GM21390 (cell line): ENCODE measurements around the gene MRPL49.

ENCODE experiments used
- ATAC-seq: cut with Tn5 transposase; IDR thresholded peaks from one replicate; pipeline ENCODE4 v1.9.1; 2021; ENCODE audit not compliant: unreplicated experiment

The MRPL49 gene

DNA sequence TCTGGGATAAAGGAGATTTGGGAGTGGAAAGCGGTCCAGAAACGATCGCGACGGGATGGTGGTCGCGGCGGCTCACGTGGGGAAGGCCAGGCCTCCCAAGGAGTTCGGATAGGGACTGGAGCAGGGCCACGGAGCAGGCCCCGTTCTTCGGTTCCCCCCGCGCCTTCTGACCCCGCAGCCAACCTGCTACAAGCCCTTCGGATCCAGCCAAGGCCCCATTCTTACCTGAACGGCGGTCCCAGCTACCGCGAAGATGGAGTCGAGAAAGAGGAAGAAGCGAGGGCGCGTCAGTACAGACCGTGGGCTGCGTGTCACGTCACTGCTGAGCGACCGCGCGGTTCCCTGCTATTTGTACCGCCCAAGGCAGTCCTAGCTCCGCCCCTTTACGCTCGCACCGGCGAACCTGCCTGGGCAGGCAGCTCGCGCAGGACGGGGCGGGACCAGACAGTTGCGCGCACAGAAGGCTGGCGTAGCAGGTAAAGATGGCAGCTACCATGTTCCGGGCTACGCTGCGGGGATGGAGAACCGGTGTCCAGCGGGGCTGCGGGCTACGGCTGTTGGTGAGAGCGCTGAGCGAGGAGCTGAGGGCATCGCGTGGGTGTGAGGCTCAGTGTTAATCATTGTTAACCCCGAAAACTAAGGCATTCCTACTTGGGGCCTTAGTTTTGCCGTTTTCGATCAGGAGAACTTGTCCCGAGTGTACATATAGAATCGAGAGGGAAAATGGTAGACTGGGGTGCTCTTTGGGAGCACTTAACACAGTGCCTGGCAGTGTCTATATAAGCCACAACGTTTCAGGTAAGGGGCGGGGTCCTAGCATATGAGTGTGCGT is at the start of gene MRPL49, which contains the start of gene FAU:
Gene MRPL49, plus strand, starts transcription at position 457 of the 832 bp plus-strand sequence. Its CDS starts 26 bp downstream, at position 483.
Gene FAU, minus strand, starts transcription at position 270 of the 832 bp plus-strand sequence. CDS start 321 bp downstream, outside the sequence.
- peak; percentile 65 for ATAC-seq

DNA sequence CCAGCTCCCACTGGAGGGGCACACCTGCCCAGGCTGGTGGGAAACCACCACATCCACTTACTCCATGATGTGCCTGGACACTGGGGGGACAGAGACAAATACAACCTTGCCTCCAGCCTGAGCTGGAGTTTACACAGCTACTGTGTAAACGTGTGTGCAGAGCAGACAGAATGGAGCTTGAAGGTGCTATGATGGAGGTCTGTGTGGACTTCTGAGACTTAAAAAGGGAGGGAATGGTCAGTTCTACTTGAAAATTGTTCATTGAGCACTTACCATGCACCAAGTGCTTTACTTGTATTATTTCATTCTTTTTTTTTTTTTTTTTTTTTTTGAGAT is 49.5 kb upstream of the MRPL49 start:
- ATAC-seq = no peak

DNA sequence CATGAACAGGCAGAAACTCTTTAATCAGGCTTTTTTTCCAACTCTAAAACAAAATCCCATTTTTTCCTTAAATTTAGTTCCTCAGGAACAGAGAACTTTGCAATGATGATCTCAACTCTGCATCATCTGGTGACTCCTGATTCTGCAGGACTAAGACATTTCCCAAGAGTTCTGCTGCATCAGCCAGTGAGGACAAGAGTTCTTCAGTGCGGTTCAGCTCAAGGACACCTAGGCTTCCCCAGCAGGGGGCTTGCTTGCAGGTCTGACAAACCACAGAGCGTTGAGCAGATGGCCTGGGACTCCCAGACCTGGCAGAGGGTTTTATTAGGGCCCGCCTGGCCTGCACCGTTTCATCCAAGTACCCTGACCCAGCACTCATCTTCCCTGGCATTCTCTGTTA is 44.7 kb upstream of the MRPL49 start:
- ATAC-seq = no peak

DNA sequence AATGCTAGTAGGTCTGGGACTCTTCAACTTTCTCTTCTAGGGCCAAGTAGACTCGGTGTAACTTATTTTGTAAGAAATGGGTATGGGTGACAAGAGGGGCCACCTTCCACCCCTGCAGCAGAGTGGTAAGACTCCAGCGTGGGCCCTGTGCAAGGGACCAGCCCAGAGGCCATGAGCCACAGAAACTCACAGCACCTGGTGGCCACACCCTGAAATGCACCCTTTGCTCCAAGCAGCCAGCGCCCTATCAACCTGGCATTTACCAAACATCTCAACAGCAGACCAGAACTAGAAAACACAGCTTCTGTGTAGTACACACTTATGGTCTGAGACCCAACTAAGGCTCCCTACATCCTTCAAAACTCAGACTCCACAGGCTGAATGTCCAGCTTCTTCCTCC is 44.0 kb upstream of the MRPL49 start:
- ATAC-seq = no peak

DNA sequence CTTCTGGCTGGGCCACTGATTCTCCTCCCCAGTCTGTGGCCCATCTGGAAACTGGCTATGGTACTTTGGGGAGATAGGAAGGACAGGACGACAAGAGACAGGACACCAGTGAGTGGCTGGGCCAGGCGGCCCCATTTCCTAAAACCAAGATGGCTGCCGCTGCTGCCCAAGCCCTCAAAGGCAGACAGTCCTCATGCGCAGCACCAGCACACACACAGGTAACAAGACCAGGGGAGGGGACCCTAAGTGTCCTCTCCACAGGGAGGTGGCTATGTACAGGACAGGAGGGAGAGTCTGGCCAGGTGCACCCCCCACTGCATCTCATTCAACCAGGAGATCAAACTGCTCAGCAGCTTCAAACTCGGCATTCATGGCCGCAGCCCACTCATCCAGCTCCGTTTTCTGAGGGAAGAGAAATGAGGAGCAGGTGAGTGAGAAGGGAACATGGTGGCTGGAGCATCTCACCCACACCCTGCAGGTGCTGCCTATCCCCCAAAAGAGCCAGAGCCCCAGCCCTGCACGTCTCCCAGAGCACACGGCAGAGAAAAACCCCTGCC is 43.3 kb upstream of the MRPL49 start:
- no peak for ATAC-seq

DNA sequence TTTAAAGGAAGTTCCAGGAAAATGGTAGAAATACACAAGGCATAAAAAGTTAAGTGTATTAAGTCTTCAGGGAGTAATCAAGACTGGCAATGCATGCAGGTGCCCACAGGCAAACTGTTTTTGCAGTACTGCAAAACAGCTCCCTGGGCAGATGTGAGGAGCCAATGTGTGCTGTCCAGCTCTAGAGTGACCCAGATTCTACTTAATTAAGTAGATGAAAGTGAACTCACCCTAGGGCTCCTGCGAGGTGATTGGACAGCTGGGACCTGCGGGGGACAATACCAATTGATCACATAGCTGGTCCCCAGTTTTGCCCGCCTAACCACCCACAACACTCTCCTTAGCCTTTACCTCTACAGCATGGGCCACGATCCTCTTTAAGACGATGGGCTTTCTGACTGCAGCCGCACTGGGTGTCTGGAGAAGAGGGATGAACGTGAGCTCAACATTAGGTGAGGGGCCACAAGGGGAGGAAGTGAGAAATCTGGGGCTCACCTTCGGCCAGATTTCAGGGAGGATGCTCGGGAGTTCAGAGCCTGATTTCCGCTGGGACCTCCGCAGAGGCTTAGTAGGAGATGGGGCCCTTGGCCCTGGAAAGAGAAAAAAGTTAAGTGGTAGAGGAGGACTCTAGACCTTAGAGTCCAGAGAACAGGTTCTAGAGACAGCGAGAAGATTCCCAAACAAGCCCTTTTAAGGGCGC is 38.8 kb upstream of the MRPL49 start:
- ATAC-seq = no peak

DNA sequence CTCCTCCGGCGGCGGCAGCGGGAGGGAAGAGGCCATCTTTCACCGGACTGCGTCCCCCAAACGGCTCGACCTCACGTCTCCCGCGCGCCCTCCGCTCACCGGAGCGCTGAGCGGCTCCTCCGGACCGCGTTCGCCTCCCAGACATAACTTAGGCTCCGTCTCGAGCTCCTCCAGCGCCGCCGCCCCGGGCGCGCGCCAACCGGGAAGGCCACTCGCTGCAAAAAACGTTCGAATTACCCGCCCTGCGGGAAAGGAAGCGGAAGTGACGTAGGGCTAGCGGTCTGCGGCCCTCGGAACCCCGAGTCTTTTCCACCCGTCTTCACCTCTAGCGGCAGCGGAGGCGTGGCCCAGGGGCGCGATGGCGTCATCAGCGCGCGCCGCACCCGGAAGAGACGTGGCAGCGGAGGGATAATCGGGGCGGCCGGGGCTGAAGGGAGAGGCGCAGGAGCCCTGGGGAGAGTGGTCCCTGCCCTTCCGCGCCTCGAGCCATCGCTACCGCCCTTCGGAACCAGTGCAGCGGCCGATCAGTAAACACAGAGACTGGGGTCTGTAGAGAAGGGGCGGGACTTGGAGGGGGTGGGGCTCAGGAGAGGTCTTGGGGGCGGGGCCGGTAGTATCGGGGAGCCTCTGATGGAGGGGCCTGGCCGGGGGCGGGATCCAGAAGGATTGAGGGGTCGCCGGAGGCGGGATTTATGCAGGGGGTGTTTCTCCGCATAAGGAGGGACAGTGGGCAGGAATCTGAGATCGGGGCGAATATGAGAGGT is 38.1 kb upstream of the MRPL49 start, which contains the start of the genes CDCA5 and ZFPL1:
Gene CDCA5, minus strand, starts transcription at position 207 of the 764 bp plus-strand sequence. Its CDS starts 62 bp downstream, at position 145.
Gene ZFPL1, plus strand, starts transcription at position 389 of the 764 bp plus-strand sequence. CDS start 477 bp downstream, outside the sequence.
- peak; percentile 67 for ATAC-seq

DNA sequence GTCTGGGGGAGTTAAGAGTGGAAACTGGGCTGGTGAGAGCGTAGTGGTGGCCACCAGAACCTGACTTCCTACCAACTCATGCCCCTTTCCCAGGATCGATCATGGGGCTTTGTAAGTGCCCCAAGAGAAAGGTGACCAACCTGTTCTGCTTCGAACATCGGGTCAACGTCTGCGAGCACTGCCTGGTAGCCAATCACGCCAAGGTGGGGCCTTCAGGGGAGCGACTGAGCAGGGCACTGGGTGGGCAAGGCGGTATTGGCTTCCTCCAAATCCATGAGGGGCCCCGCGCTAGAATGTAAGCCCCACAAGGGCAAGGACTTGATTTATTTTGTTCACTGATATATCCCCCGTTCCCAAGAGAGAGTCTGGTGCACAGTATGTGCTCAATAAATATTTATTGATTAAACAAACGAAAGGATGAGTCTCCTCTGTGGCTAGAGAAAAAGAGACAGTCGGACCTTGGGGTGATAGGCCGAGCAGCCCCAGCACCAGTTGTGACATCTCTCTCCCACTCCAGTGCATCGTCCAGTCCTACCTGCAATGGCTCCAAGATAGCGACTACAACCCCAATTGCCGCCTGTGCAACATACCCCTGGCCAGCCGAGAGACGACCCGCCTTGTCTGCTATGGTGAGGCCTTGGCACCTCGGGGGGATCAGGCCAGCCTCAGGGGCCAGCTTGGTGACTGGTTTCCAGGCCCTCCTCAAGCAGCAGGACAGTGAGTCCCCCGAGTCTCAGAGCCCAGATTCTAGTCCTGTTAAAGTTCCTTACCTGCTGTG is 37.3 kb upstream of the MRPL49 start:
- no peak for ATAC-seq

DNA sequence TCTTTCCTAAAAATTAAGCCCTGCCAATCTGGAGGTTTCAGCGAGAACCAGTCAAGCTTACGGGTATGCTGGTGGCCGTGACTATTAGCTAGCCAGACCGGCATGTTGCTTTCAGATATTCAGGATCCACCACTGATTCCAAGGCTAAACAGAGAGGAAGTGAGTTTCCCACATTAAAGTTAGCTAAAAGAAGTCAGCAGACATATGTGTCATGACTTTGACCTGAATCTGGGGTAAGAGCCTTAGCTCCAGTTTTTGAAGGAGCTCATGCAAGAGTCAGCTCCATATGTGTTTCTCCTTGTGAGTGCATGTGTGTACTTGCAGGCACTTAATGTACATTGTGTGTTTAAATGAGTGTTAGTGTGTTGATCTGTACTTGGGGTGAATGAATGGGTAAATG is 36.7 kb upstream of the MRPL49 start:
- ATAC-seq = no peak

DNA sequence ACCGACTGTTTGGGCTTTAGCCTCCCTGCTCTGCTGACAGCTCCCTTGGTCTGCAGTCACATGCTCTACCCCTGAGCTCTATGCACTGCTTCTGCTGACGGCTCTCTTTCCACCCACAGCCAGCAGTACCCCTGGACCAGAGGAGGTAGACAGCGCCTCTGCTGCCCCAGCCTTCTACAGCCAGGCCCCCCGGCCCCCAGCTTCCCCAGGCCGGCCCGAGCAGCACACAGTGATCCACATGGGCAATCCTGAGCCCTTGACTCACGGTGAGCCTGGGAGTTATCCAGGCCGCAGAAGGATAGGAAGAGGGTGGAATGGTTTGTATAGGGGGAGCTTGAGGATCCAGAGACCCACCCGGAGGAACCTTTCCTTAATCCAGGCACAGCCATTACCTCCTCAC is 35.3 kb upstream of the MRPL49 start:
- ATAC-seq = no peak

DNA sequence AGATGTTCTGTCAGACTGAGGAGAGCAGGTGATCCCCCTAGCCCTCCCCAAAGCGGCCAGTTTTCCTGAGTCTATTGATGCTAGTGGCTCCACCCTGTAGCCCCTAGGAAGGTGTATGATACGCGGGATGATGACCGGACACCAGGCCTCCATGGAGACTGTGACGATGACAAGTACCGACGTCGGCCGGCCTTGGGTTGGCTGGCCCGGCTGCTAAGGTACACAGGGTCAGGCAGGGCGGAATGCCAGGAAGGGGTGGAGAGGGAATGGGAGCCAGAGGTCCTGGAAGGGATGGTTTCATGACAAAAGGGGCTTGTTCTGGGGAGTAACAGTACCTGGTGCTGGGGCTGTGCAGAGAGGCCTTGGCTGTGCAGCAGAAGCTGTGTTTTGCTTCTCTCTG is 34.9 kb upstream of the MRPL49 start:
- no peak for ATAC-seq

DNA sequence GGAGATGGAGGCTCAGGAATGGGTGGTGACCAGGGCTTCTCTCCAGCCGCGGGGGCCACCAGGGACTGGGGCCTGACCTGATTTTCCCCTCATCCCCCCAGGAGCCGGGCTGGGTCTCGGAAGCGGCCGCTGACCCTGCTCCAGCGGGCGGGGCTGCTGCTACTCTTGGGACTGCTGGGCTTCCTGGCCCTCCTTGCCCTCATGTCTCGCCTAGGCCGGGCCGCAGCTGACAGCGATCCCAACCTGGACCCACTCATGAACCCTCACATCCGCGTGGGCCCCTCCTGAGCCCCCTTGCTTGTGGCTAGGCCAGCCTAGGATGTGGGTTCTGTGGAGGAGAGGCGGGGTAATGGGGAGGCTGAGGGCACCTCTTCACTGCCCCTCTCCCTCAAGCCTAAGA is 34.3 kb upstream of the MRPL49 start:
- no peak for ATAC-seq

DNA sequence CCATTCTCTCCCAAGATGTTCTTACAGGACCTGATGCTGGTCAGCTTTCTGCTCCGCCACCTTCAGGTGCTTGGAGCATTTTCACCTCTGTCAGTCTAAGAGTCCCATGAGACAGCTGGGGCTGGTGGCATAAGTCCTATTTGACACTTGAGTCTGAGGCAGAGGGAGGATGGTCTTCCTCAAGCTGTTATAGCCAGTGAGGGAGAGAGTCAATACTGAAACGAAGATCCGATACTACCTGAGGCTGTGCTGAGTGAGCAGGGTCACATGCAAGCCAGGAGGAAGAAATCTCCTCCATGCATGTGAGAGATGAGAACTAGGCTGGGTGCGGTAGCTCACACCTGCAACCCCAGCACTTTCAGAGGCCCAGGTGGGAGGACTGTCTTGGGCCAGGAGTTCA is 32.5 kb upstream of the MRPL49 start:
- ATAC-seq = no peak

DNA sequence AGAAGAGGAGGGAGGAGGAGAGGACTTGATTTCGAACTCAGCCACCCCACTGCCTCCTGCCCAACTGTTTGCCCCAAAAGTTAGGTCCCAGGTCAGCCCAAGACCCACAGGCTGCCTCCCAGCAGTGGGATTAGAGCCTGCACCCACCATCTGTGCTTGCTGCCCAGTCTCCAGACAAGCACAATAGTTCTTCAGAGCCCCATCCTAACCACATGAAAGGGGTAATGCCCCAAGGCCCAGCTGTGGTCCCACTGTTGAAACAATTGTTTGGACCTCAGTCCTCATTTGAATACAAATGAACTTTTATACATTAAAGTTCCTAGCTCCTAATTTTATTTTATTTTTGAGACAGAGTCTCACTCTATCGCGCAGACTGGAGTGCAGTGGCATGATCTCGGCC is 31.5 kb upstream of the MRPL49 start:
- no peak for ATAC-seq

DNA sequence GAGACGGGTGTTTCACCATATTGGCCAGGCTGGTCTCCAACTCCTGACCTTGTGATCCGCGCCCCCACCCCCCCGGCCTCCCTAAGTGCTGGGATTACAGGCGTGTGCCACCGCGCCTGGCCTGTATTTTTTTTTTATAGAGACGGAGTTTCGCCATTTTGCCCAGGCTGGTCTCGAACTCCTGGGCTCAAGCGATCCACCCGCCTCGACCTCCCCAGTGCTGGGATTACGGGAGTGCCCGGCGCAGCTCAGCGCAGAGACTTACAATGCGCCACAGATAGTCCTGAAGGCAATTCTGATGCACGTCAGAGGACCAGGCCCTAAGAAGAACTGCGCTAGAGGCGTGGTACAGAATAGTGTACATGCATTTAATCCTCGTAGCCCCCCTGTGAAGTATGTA is 26.7 kb upstream of the MRPL49 start:
- ATAC-seq = no peak

DNA sequence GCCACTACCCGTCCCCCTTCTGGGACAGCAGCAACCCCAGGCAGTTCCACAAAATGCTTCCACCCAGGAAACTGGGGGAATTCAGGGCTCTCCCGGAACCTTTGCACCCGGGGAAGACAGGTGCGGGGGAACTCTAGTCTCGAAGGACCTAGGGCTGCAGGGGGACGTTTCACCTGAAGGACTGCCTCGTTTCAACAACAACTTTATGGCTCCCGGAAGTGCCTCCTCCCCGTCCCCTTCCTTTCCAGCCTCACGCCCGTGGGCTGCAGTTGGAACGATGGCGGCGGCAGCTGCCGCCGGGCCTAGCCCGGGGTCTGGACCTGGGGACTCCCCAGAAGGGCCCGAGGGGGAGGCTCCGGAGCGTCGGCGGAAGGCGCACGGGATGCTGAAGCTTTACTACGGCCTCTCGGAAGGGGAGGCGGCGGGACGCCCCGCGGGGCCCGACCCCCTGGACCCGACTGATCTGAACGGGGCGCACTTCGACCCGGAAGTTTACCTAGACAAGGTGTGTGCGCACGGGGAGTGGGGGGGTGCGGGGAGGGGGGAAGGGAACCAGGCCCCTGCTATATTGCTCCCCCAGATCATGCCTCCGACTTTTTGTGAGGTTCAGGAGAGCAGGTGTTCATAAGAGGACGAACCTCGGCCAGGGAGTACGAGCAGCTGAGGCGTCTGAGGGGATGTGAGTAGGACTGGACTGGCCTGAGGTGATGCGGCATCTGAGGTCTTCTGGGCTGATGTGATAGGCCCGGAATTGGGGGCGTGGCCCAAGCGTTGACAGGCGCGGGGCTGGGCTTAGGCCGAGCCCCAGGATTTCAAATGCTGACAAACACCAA is 25.9 kb upstream of the MRPL49 start, which contains the start of gene VPS51:
Gene VPS51, plus strand, starts transcription at position 241 of the 833 bp plus-strand sequence. Its CDS starts 37 bp downstream, at position 278.
- peak; percentile 68 for ATAC-seq

DNA sequence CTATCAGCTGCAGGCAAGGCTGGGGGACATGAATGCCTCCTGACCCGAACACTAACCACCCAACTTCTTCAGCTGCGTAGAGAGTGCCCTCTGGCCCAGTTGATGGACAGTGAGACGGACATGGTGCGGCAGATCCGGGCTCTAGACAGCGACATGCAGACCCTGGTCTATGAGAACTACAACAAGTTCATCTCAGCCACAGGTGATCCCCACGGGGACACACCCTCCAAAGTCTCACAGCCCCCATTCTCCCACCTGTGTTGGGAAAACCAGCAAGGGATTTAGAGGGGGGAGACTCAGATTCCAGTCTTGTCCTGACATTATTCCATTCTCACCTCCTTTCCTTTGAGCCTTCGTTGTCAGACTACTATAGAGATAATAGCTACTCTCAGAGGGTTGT is 25.2 kb upstream of the MRPL49 start:
- ATAC-seq = no peak

DNA sequence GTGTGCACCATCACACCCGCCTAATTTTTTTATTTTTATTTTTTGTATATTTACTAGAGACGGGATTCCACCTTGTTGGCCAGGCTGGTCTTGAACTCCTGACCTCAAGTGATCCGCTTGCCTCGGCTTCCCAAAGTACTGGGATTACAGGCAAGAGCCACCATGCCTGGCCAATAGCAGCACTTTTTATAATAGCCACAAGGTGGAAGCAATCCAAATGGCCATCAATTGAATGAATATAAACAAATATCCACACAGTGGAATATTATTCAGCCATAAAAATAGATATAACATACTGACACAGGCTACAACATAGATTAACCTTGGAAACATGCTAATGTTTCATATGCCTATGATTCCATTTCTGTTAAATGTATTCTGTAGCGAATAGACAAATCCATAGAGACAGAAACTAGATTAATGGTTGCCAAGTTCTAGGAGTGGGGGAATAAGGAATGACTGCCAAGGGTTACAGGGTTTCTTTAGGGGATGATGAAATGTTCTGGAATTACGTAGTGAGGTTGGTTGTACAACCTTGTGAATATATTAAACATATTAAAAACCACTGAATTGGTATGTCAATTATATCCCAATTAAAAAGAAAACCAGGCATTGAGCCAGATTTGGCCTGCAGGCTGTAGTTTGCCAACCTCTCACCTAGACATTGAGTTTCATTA is 21.3 kb upstream of the MRPL49 start:
- no peak for ATAC-seq
